Measurements from ENCODE around the gene PEPD.

DNA sequence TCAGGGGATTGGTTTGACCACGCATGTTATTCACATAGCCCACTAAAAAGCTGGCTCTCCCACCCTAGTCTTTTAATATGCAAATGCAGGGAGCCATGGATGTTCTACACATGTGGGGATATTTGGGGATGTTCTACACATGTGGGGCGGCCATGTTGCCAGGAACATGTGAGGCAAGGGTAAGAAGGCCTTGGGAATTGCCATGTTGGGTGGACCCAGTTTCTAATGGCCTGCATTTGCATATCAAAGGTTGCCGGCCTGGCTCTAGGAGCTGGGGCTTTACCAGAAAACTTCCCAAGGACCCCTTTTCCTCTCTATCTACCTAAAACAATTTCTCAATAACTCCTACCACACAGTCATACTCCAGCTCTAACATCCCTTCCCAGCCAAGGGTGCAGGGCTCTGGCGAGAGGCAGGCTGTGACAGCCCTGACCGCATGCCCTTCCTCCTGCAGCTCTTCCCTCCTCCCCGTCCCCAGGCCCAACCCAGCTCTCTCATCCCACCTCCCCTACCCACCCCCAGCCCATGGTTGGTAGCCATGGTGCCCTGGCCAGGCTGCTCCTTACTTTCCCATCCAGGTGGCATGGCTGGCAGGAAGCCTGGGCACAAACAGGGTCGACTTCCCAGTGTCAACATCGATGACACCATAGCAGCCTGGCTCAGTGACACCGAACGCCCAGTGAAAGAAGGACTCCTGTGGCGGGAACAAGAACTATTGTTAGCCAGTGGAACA, 11.0 kb downstream of the PEPD start:
- TF ChIP-seq, protein P1, sequence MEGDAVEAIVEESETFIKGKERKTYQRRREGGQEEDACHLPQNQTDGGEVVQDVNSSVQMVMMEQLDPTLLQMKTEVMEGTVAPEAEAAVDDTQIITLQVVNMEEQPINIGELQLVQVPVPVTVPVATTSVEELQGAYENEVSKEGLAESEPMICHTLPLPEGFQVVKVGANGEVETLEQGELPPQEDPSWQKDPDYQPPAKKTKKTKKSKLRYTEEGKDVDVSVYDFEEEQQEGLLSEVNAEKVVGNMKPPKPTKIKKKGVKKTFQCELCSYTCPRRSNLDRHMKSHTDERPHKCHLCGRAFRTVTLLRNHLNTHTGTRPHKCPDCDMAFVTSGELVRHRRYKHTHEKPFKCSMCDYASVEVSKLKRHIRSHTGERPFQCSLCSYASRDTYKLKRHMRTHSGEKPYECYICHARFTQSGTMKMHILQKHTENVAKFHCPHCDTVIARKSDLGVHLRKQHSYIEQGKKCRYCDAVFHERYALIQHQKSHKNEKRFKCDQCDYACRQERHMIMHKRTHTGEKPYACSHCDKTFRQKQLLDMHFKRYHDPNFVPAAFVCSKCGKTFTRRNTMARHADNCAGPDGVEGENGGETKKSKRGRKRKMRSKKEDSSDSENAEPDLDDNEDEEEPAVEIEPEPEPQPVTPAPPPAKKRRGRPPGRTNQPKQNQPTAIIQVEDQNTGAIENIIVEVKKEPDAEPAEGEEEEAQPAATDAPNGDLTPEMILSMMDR (IDR thresholded peaks at IDR 0.05 in 2 of 3, conservative IDR thresholded peaks at IDR 0.05 in 1 of 3; ENCODE audit: borderline replicate concordance in 1 of 3, insufficient read depth in 1 of 3, low read depth in 2 of 3, low read length in 2 of 3) = no peak
- no peak for TF ChIP-seq EZH2phosphoT487 (IDR thresholded peaks at IDR 0.05; ENCODE audit: borderline replicate concordance)
- TF ChIP-seq SIN3A (IDR thresholded peaks at IDR 0.05; ENCODE audit: low read depth) = no peak

Measured in HCT116 (cell line).